Suprapubic skin (tissue), 4 donors: ENCODE measurements around the gene COL9A3. TPM values are rescaled to one million over a fixed set of nuclear protein-coding genes. Genes with fewer than 3 reads are reported as not detected.

Source experiments
- DNase-seq, 2 donors: peaks; one replicate each; pipeline ENCODE4 v3.0.0-alpha.2; 2019; ENCODE audit warnings: low spot score in 2 of 2
- H3K27ac ChIP-seq: fragments of 200-600 bp; sonication (generic); one replicate; pipeline ENCODE4 v1.5.1; 2019
- H3K27me3 ChIP-seq: fragments of 200-600 bp; sonication (generic); one replicate; pipeline ENCODE4 v1.5.1; 2019
- H3K36me3 ChIP-seq: fragments of 200-600 bp; sonication (generic); one replicate; pipeline ENCODE4 v1.5.1; 2019
- H3K4me1 ChIP-seq: fragments of 200-600 bp; sonication (generic); one replicate; pipeline ENCODE4 v1.5.1; 2019
- H3K4me3 ChIP-seq: fragments of 200-600 bp; sonication (generic); one replicate; pipeline ENCODE4 v1.5.1; 2019; ENCODE audit warnings: mild to moderate bottlenecking
- H3K9me3 ChIP-seq: fragments of 200-600 bp; sonication (generic); one replicate; pipeline ENCODE4 v1.5.1; 2019
- EP300 ChIP-seq: sonication (generic); formaldehyde crosslinking; IDR thresholded peaks from one replicate; pipeline ENCODE4 v1.6.1; 2017; ENCODE audit warnings: antibody characterized with exemption
- POLR2A ChIP-seq, 2 donors: fragments of 450-650 bp; IDR thresholded peaks; one replicate each; pipeline ENCODE4 v1.6.1; 2017; ENCODE audit warnings: antibody characterized with exemption in 2 of 2, mild to moderate bottlenecking in 2 of 2, moderate library complexity in 2 of 2
- POLR2AphosphoS5 ChIP-seq, 3 donors: sonication (generic); formaldehyde crosslinking; IDR thresholded peaks; one replicate each; pipeline ENCODE4 v1.6.1; 2017; ENCODE audit warnings: antibody characterized with exemption in 3 of 3
- WGBS: methylation state at CpG from one replicate; pipeline ENCODE4 v1.1.5; 2018; 5-methylcytosine and 5-hydroxymethylcytosine counted together
- total RNA-seq, 4 donors: library from RNA; depleted of rRNA; stranded (reverse); fragments of >200 nt; gene quantifications; one replicate each; pipeline ENCODE4 v1.1.0, GENCODE V29; 2016
- TF ChIP-seq, protein P1 (sequence below), 2 donors: fragments of 200-600 bp in 1 of 2; fragments of 450-650 bp in 1 of 2; sonication (generic) in 1 of 2; IDR thresholded peaks; one replicate each; pipeline ENCODE4 v1.5.1; 2016 to 2019; ENCODE audit warnings: antibody characterized with exemption in 2 of 2, mild to moderate bottlenecking in 1 of 2, moderate library complexity in 1 of 2

Gene COL9A3
- total RNA-seq, 4 donors from 2014 or later, result 6.1 to 11.3 (median 8.1) TPM

DNA sequence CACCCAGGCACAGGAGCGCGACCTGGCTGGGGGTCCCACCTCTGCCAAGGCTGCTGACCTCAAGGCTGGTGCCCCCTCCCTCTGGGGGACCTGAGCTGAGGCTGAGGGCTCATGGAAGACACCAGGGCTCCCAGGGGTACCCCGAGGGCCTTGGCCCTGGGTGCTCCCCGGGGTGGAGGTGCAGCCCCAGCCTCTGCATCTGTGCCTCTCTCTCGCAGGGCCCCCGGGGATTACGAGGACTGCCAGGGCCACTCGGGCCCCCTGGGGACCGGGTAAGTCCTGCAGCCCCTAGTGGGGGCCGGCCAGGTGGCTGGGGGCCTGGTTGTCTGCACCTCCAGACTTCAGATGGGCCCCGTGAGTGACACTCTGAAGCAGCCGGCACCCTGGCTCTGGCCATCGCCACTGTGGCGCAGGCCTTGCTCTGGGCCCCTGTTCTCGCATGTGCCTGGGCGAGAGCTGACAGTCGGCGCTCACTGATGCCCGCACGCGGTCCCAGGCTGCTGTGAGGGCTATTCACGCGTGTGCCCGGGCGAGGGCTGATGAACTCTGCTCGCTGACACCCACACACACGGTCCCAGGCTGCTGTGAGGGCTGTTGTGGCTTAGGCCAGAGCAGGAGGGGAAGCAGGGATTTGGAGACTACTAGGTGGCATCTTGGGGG lies 9.3 kb downstream of the COL9A3 start:
- peaks cover 12% of the 10 kb centered on the region for H3K4me1 ChIP-seq
- TF ChIP-seq POLR2AphosphoS5 (IDR thresholded peaks at IDR 0.05) (no peak), POLR2A (IDR thresholded peaks at IDR 0.05) (no peak), EP300 (no peak)
- TF ChIP-seq, protein P1, sequence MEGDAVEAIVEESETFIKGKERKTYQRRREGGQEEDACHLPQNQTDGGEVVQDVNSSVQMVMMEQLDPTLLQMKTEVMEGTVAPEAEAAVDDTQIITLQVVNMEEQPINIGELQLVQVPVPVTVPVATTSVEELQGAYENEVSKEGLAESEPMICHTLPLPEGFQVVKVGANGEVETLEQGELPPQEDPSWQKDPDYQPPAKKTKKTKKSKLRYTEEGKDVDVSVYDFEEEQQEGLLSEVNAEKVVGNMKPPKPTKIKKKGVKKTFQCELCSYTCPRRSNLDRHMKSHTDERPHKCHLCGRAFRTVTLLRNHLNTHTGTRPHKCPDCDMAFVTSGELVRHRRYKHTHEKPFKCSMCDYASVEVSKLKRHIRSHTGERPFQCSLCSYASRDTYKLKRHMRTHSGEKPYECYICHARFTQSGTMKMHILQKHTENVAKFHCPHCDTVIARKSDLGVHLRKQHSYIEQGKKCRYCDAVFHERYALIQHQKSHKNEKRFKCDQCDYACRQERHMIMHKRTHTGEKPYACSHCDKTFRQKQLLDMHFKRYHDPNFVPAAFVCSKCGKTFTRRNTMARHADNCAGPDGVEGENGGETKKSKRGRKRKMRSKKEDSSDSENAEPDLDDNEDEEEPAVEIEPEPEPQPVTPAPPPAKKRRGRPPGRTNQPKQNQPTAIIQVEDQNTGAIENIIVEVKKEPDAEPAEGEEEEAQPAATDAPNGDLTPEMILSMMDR (IDR thresholded peaks at IDR 0.05), result no peak
- WGBS, result 40% methylated on average over 1 of the region's 27 CpGs
- no peak for DNase-seq
- H3K36me3 ChIP-seq, result no peaks in the 10 kb centered on the region
- H3K27me3 ChIP-seq, result no peaks in the 10 kb centered on the region
- no peaks in the 10 kb centered on the region for H3K9me3 ChIP-seq
- H3K27ac ChIP-seq, result no peak overlapping the region
- H3K4me3 ChIP-seq, result no peak overlapping the region

DNA sequence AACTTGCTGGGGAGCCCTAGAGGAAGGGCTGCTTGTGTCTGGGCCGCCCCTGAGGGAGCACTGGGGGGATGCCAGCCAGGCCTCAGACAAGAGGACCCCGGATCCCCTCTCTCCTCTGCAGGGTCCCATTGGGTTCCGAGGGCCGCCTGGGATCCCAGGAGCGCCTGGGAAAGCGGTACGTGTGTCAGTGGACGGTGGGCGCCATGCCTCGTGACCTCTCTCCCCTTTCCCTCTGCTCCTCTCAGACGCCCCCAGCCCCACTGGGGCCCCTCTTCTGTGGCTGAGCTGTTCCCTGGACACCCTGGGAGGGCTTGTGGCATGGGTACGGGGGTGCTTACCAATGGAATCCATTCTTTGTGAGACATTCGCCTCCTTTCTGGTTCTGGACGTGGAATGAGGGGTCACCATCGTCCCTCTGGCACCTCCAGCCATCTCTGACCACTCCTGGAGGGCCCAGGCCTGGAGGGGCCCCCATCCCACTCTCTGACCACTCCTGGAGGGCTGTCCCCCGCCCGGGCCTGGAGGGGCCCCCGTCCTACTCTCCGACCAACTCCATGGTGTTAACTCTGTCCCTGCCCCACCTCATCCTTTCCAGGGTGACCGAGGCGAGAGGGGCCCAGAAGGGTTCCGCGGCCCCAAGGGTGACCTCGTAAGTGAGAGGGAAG lies 9.9 kb downstream of the COL9A3 start:
- no peak for DNase-seq
- H3K4me1 ChIP-seq, result peaks cover 19% of the 10 kb centered on the region
- no peak overlapping the region for H3K27ac ChIP-seq
- H3K4me3 ChIP-seq, result no peak overlapping the region
- H3K27me3 ChIP-seq, result no peaks in the 10 kb centered on the region
- no peaks in the 10 kb centered on the region for H3K9me3 ChIP-seq
- H3K36me3 ChIP-seq, result no peaks in the 10 kb centered on the region
- WGBS, result 89% methylated on average over 21 of the region's 24 CpGs
- TF ChIP-seq EP300 (no peak), POLR2AphosphoS5 (IDR thresholded peaks at IDR 0.05) (no peak), POLR2A (IDR thresholded peaks at IDR 0.05) (no peak)
- TF ChIP-seq, protein P1 (IDR thresholded peaks at IDR 0.05), result no peak

DNA sequence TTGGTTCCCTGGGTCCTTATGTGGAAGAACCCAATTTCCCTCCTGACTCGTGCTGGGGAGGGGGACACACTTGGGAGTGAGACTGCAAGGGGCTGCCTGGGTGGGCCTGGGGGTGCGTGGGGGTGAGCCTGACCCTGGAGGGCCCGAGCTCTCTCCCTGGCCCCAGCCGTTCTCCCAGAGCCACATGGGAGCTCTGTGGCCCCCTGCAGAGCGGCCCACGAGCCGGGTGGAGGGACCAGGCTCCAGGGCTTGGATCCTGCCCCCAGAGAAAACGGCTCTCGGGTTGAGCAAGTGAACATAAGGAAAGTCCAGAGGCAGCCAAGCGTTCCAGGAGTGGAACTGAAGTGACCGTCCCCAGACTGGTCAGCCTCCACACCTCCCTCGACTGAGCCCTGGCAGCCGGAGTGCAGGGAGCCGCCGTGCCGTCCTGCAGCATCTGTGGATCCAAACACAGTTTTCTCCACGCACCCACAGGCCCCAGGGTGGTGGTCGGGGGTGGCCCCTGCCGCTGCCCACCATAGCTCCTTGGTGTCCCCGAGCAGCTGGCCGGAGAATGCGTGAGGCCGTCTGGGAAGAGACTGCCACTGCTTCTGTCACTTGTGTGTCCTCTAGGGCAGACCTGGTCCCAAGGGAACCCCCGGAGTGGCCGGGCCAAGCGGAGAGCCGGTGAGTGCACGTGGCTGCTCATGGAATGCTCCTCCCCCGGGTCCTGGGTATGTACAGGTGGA lies 10.6 kb downstream of the COL9A3 start:
- no peak for TF ChIP-seq POLR2A (IDR thresholded peaks at IDR 0.05)
- no peak for TF ChIP-seq POLR2AphosphoS5 (IDR thresholded peaks at IDR 0.05)
- TF ChIP-seq, protein P1 (IDR thresholded peaks at IDR 0.05), result no peak
- no peak for TF ChIP-seq EP300
- 92% methylated on average over 13 of the region's 29 CpGs for WGBS
- DNase-seq, result no peak
- Histone ChIP-seq H3K4me3 (no peak overlapping the region), H3K9me3 (no peaks in the 10 kb centered on the region), H3K27ac (no peak overlapping the region), H3K4me1 (peaks cover 26% of the 10 kb centered on the region), H3K36me3 (no peaks in the 10 kb centered on the region), H3K27me3 (no peaks in the 10 kb centered on the region)

DNA sequence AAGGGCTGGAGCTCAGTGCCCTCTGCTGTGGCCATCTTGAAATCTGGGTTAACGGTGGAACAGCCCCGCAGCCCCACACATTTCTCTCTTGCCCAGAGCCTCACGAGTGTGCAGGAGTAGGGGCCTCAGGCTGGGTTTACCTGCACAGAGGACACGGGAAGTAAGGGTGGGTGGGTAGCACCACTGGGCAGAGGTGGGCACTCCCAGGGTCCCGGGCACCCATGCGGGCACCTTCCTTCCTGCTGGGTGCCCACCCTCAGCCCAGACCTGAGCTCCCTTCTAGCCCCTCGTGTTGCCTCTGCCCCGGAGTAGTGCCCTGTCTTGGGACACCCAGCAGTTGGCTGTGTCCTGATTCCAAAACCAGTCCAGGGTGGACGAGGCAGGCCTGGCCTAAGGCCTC lies 11.2 kb downstream of the COL9A3 start:
- H3K9me3 ChIP-seq, result no peaks in the 10 kb centered on the region
- H3K4me1 ChIP-seq, result peaks cover 28% of the 10 kb centered on the region
- H3K27ac ChIP-seq, result no peak overlapping the region
- 95% methylated on average over 4 of the region's 9 CpGs for WGBS
- DNase-seq, result no peak
- H3K4me3 ChIP-seq, result no peak overlapping the region
- H3K36me3 ChIP-seq, result no peaks in the 10 kb centered on the region
- TF ChIP-seq POLR2AphosphoS5 (IDR thresholded peaks at IDR 0.05) (no peak), EP300 (no peak), POLR2A (IDR thresholded peaks at IDR 0.05) (no peak)
- TF ChIP-seq, protein P1 (IDR thresholded peaks at IDR 0.05), result no peak
- H3K27me3 ChIP-seq, result no peaks in the 10 kb centered on the region
